NOMO-1 treated with dmso at 0.1 percent for 144 hours (cell line): ENCODE results near the gene DOCK9.
"Not testable (repeated sequence)": the region's sequence is repeated elsewhere in the genome, so short reads cannot be mapped to it uniquely, and the experiment has no call there.

ENCODE experiments used
- DNase-seq: peaks from one replicate; lab custom pipeline; 2025; ENCODE audit not compliant: unreplicated experiment; lab: John Stamatoyannopoulos, UW

The DOCK9 gene

DNA sequence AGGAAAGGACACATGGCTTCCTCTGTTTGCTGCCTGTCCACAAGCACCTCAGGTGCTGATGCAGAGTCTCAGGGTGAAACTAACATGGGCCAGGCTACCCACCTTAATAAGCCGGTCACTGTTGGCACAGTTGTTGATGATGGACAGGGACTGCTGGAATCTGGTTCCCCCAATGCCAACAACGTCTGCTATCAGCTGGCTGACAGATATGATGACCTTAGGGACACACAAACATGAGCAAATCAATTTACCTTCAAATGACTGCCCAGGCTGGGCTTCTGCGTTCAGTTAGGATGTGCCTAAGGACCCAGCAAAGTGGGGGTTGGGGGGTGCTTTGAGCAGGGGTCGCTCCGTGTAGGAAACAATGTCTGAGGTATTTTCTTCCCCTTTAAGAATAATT, 148.3 kb downstream of the DOCK9 start:
- no peak for DNase-seq

DNA sequence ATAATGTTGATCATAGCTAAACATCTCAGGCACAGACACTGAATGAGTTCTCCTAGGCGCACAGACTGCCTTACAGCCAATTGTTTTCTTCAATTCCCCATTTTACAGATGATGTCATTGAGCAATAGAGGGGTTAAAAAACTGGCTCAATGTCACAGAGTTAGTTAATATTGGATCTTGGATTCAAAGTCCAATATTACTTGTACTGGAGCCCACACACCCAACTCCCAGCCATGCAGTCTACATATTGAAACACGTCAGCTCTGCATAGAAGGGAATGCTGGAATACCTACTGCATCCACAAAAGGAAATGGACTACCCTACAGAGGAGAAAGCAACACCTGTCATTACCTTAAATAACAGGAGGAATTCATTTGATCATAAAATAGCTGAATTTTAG, 149.2 kb downstream of the DOCK9 start:
- DNase-seq, result no peak

- DNase-seq, result no peak
Measured at GRCh38 chr13:98827449-98827848, 150.4 kb downstream of the DOCK9 start.

DNA sequence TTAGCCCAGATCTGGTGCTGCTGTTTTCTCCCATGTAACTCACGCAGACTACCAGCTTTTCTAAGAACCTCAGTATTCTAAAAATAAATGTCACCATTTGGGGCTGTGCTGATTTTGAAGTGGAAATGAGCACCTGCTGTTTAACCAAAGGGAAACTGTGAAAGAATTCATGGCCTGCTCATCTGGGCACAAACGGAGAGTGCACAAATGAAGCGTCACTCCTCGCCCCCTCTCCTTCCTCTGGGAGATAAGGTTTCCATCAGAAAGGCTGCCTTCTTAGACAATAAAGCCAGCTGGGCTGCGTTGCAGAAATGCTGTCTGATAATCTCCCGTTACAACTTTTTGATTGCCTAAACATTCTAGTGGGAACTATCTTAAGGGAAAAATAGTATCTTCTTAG, 151.7 kb downstream of the DOCK9 start:
- no peak for DNase-seq

DNA sequence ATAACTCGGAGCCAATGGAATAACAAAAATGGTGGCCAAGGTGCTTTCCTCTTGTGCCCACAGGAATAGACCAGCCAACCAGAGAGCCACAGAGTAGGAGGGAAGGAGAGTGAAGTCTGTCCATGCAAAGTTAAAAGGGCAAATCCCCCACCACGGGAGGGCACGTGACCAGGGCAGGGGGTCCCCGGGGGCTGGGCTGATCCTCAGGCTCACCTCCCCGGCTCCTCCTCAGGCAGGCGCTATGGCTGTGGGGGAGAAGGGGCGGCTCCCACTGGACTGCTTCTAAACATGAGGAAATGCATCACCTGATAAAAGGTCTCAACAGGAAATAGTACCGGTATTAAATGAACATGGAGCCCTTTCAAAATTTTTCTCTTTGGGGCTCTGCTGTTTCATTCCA, 152.2 kb downstream of the DOCK9 start:
- no peak for DNase-seq

DNA sequence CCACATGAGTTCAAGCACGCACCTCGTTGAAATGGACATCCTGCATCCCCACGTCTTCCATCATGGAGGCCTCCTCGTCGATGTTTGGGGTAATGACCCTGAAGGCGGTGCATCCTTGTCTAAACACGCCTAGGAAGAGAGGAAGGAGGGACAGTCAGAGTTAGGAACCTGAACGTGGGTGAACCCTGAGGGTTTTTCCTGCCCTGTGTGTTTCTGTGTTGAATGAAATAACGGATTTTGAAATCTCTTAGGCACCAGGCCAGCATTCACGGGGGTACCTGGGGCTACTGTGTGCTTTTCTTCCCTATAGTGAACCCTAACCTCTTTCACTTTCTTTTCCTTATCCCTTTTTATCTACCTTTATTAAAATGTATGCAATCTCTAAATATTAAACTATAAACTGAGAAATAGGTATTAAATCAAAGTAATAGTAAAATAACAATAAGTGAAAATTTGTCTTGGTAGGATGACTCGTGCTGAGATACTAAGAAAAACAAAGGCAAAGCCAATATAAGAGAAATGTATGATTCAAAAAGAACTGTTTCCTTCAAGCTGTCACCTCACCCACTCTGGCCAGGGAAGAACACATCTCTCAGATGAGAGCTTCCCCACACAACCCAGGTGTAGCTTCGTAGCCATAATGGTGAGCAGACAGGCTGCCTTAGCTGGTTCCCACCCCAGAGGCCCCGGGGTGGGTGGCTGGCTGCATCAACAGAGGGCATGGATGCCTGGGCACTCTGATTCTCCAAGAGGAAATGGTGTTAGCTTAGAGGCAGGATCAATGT, 153.3 kb downstream of the DOCK9 start:
- DNase-seq, result no peak

DNA sequence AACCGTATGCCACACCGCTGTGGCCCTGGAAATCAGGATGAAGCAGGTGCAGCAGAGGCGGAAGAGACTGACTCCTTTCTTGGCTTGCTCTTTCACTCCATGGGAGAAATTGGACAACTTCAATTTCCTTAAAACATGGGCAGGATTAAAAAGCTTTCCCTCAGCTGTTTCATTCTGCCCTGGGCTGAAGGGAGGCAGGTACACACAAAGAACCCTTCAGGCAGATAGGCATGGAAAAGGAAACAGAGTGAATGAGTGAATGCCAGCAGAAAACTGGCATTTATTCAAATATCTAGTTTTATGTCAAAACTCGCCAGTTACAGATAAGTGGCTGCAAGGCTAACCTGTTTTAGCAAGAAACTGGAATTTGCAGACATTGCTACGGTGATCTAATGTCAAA, 154.4 kb downstream of the DOCK9 start:
- DNase-seq, result no peak

GRCh38 chr13:98822225-98822606, 155.6 kb downstream of the DOCK9 start:
- DNase-seq, result no peak

DNA sequence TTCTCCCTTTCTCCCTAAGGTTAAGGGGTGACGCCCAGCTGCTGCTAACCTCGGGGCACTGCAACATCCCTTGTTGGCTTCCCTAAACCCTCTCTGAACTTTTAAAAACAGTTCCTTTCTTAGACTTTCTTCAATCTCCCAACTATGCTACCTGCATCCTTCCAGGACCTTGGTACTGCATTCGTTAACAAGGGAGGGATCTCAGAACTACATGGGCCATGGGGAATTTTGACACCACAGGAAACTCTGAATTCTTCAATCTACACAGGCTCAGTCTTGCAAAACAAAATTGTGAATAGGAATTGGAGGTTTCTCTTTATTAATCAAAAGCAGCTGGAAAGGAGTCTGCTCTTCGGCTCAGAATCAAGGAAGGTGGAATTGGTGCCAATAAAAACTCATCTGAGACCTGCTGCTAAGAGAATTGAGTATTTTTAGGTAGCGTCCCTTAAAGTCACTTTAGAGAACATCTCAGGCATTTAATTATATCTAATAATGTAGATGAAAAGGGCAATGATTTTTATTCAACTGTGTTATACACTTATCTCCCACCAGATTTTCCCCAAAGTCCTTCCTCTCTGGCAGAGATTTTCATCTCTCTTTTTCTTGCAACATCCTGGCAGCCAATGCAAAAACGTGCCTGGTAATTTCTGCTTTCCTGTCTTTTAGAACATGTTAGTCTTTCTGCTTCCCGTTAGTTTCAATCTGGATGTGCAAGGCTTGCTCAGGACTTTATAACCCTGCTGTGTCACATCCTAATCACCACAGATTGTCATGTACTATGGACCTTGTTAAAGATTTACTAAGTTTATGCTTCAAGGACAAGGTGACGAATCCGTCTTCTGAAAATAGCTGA, 156.3 kb downstream of the DOCK9 start:
- no peak for DNase-seq

DNA sequence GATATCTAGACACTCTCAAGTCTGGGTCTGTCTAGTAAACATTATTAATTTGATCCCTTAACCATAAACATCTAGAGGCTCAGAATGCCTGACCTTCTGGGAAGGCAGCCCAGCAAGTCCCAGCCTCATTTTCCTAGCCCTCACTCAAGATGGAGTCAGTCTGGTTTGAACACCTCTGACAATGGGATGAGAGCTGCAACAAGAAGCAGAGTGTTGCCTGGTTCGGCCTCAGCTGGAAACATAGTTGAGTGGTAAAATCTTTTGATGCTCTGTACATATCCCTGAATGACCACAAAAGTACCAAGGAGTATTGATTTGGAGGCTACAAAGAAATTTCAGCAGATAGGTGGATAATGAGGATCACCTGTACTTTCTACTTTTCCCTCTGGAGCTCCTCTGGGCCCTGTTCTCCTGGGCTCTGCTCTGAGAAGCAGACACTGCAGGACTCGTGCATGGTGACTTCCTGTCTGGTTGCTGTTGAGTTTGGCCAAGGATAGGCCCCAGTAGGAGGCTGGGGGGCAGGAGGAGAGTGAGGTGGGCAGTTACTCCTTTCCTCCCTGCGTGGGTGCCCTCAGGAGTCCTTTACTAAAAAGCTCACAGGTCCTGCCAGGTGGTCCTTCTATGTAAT, 157.0 kb downstream of the DOCK9 start:
- no peak for DNase-seq

DNA sequence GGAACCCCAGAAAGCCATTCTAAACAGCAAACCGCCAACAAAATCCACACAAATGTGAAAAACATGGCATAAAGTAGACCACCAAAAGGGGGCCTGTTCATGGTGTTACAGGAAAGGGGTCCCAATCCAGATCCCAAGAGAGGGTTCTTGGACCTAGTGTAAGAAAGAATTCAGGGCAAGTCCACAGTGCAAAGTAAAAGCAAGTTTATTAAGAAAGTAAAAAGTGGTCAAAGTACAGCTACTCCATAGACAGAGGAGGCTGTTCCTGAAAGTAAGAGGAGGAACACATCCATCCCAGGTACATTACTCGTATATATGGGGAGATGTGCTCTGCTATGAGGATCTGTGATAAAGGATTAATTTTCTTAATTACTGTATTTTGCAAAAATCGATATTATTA, 157.6 kb downstream of the DOCK9 start:
- no peak for DNase-seq

DNA sequence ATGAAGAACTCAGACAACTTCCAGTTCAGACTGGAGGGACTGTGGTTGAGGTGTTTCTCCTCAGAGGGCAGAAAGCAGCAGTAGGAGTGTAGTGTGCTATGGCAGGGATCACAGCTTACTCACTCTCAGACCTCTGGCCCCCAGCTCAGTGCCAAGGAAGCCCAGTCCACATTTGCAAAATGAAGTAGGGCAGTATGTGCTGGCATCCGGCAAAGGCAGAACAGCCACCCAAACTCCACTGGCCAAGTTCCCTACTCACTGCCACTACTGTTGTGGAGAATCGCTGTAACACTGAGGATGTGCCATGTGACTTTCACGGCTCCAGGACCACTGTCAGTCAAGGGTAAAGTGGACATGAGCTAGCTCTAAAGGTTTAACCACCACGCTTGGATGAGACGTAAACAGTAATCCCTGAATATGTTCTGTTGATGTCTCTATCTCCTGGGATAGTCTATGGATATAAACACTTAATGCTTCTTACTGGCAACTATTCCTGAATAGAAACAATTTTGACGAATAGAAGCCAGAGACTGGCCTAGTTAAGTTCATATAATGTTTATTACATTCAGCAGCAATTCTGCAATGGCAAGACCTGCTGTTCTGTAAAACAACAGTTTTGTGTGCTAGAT, 158.4 kb downstream of the DOCK9 start:
- no peak for DNase-seq

GRCh38 chr13:98816406-98816805, 161.5 kb downstream of the DOCK9 start:
- DNase-seq, result no peak

DNA sequence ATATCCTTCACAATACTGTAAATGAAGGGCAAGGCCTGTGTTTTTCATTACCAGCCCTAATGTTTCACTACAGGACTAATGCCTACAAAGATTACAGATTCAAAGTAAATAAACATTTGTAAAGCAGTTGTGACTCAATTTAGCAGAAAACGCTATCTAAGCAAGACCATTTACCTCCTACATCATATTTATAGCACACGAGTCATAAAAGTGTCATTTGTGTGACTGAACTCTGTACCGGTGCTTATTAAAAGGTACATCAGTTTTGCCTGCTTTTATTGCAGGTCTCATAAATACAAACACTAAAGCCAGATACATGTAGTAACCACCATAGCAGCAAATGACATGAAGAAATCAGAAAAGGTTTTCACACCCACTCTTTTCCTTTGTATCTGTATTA, 163.9 kb downstream of the DOCK9 start:
- no peak for DNase-seq

- not testable (repeated sequence) for DNase-seq
Measured at GRCh38 chr13:98812186-98812790, 165.6 kb downstream of the DOCK9 start.

- no peak for DNase-seq
Measured at GRCh38 chr13:98810746-98811145, 167.1 kb downstream of the DOCK9 start.

DNA sequence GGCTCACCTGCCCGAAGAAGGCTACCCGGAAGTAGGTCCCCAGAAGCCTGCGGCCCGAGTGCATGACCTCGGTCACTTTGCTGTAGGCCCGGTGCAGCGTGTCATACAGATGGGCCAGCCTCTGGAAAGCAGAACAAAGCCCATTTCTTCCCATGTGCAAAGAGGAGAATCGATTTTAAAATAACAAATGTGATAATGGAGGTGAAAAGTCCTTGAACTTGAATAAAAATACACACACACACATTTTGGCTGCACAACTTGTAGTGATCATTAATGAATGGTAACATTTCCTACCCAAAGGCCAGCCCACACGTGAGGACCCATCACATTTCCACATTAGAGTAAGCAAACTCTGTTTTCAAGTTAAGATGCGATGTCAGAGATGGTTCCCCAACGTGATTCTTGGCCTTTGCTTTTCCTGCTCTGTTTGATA, 168.5 kb downstream of the DOCK9 start:
- no peak for DNase-seq

DNA sequence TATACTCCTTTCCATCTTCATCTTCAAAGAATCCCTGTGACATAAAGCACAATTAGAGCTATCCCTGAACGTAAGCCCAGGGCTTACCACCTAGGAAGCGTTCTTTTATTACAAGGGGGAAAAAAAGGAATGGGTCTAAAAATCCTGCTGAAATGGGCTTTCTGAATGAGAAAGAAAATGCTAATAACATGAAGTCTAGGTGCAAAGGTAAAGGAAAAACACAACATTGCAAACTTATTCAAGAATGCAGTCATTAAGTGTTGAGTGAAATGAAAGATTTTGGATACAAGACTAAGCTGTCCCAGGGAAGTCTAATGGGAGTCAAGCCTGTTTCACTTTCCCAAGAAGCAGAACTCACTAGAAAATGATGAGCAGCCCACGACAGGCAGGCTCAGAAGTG, 170.1 kb downstream of the DOCK9 start:
- DNase-seq, result no peak

DNA sequence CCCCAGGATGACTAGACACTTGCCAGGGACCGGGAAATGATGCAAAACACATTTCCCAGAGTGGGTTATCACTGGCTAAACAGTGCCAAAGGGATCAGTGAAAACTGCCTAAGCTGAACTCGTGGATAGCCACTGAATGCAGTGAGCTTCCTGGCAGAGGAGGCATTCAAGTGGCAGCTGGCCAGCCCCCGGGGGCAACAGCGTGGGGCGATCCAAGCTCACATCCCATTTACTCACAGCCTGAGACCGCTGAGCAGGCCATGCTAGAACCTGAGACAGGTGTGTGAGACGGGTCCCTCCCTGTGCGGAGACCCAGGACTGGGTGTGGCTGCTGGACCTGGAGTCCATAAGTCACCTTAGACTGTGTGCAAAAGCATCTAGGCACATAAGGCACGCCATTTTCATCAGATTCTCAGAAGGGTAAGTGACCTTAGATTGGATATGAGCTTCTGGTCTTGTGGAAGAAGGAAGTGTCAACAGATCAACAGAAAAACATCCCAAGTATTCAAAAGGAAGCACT, 173.5 kb downstream of the DOCK9 start:
- DNase-seq, result no peak

DNA sequence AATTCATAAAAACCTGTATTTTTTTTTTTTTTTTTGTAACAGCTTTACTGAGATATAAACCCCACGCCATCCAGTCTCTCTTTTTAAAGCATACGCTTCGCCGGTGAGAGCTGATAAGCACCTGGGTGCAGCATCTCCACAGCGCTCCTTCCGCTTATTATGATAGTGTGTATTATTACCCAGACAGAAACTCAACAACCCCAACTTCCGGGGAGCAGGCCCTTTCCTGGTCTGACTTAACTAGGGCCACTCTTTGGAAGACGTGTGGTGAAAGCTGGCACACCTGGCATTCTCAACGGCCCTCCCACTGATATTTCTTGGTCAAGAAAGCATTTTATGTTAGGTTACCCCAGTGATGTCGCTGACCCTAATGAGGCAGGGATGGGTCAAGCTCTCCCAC, 173.9 kb downstream of the DOCK9 start:
- DNase-seq, result no peak

- DNase-seq, result no peak
Measured at GRCh38 chr13:98803111-98803561, 174.7 kb downstream of the DOCK9 start.
